ENCODE results near the gene TDP2.
"Not testable (repeated sequence)": the region's sequence is repeated elsewhere in the genome, so short reads cannot be mapped to it uniquely, and the experiment has no call there.

The TDP2 gene

GRCh38 chr6:24678792-24679352, 12.2 kb upstream of the TDP2 start:
- not testable (repeated sequence) for DNase-seq

- DNase-seq: no peak
Observed at GRCh38 chr6:24673625-24674024, 6.9 kb upstream of the TDP2 start.

GRCh38 chr6:24672620-24673182, 6.0 kb upstream of the TDP2 start:
- DNase-seq: no peak

GRCh38 chr6:24671077-24671476, 4.4 kb upstream of the TDP2 start:
- not testable (repeated sequence) for DNase-seq

GRCh38 chr6:24670492-24670891, 3.8 kb upstream of the TDP2 start:
- DNase-seq: not testable (repeated sequence)

GRCh38 chr6:24668997-24669361, 2.3 kb upstream of the TDP2 start:
- DNase-seq: no peak

- DNase-seq: not testable (repeated sequence)
Observed at GRCh38 chr6:24668066-24668996, 1.6 kb upstream of the TDP2 start.

- DNase-seq: no peak
Observed at GRCh38 chr6:24667378-24667803, 692 bp upstream of the TDP2 start.

- no peak for DNase-seq
Observed at GRCh38 chr6:24666097-24666640, 530 bp downstream of the TDP2 start.

- no peak for DNase-seq
Observed at GRCh38 chr6:24664046-24664987, 2.4 kb downstream of the TDP2 start.

- DNase-seq: no peak
Observed at GRCh38 chr6:24663189-24663588, 3.5 kb downstream of the TDP2 start.

- no peak for DNase-seq
Observed at GRCh38 chr6:24662236-24662635, 4.5 kb downstream of the TDP2 start.

GRCh38 chr6:24661759-24662158, 4.9 kb downstream of the TDP2 start:
- DNase-seq: not testable (repeated sequence)

- no peak for DNase-seq
Observed at GRCh38 chr6:24660105-24660504, 6.6 kb downstream of the TDP2 start.

- DNase-seq: no peak
Observed at GRCh38 chr6:24659561-24659960, 7.1 kb downstream of the TDP2 start.

- DNase-seq: no peak
Observed at GRCh38 chr6:24658573-24659560, 7.8 kb downstream of the TDP2 start.

- DNase-seq: no peak
Observed at GRCh38 chr6:24655215-24655614, 11.5 kb downstream of the TDP2 start.

- DNase-seq: no peak
Observed at GRCh38 chr6:24650365-24650764, 16.3 kb downstream of the TDP2 start.

GRCh38 chr6:24649691-24650090, 17.0 kb downstream of the TDP2 start:
- DNase-seq: no peak

GRCh38 chr6:24648276-24648675, 18.4 kb downstream of the TDP2 start:
- no peak for DNase-seq

- no peak for DNase-seq
Observed at GRCh38 chr6:24646771-24647170, 19.9 kb downstream of the TDP2 start.

All from SHP77 treated with DMSO at 0.1 percent for 48 hours (cell line).